ENCODE data around the gene MLX.
"Not testable (repeated sequence)": the region's sequence is repeated elsewhere in the genome, so short reads cannot be mapped to it uniquely, and the experiment has no call there.

The MLX gene

GRCh38 chr17:42617956-42618431 lies 51.1 kb downstream of the MLX start:
- no peak for DNase-seq

GRCh38 chr17:42618442-42619150 lies 51.7 kb downstream of the MLX start:
- peak in 9 of 58 donors; percentile 1 to 20 (median 4) for DNase-seq

- not testable (repeated sequence) for DNase-seq
Measured at GRCh38 chr17:42621987-42622386, 55.1 kb downstream of the MLX start.

Data from anterior cingulate cortex (tissue), 58 donors.